Activated CD4-positive, alpha-beta T cell treated with anti-CD3 and anti-CD28 coated beads, Interleukin-2, amount 10 ng/mL, durations not matched to agents 24 days and 14 days (primary cell): ENCODE results near the gene ESRRA. TPM values are rescaled to one million over a fixed set of nuclear protein-coding genes. Genes with fewer than 3 reads are reported as not detected.

ENCODE experiments used
- DNase-seq: peaks from one replicate; pipeline ENCODE4 v3.0.0; 2022
- H3K27ac Mint-ChIP-seq: one replicate; pipeline ENCODE4 v1.8.0; 2022; ENCODE audit warnings: mild to moderate bottlenecking, mixed read lengths
- H3K27me3 Mint-ChIP-seq: one replicate; pipeline ENCODE4 v1.8.0; 2022; ENCODE audit warnings: mixed read lengths
- H3K36me3 Mint-ChIP-seq: one replicate; pipeline ENCODE4 v1.8.0; 2022; ENCODE audit warnings: low read depth, mild to moderate bottlenecking, mixed read lengths
- H3K4me1 Mint-ChIP-seq: one replicate; pipeline ENCODE4 v1.8.0; 2021; ENCODE audit warnings: mixed read lengths
- H3K4me3 Mint-ChIP-seq: one replicate; pipeline ENCODE4 v1.8.0; 2022; ENCODE audit warnings: mild to moderate bottlenecking, moderate library complexity, mixed read lengths
- H3K9me3 Mint-ChIP-seq: one replicate; pipeline ENCODE4 v1.8.0; 2021; ENCODE audit warnings: mixed read lengths
- intact Hi-C: fragments of 100-400 bp; cut with micrococcal nuclease; formaldehyde crosslinking; loops from one replicate; pipeline ENCODE4 v1.15.1; 2023
- total RNA-seq: library from RNA; stranded (reverse); gene quantifications from 2 replicates; pipeline ENCODE4 v1.2.3, GENCODE V29; 2022

Gene ESRRA
- total RNA-seq, 1 donor from 2014 or later, result 60.6 TPM

- Mint-ChIP-seq H3K4me3 (peak overlapping the region; percentile 64), H3K9me3 (no peaks in the 10 kb centered on the region), H3K27ac (peak overlapping the region; percentile 53)
Measured at GRCh38 chr11:64292460-64293254, 12.7 kb upstream of the ESRRA start.

GRCh38 chr11:64294774-64295173, 10.6 kb upstream of the ESRRA start:
- Mint-ChIP-seq H3K27ac (no peak overlapping the region), H3K9me3 (no peaks in the 10 kb centered on the region), H3K36me3 (peaks cover 5% of the 10 kb centered on the region), H3K4me1 (peaks cover 11% of the 10 kb centered on the region), H3K4me3 (no peak overlapping the region), H3K27me3 (peaks cover 75% of the 10 kb centered on the region)
- intact Hi-C loops, result no loop called here
- no peak for DNase-seq

More at GRCh38 chr11:64292460-64293254, 12.7 kb upstream of the ESRRA start:
- DNase-seq, result no peak
- peaks cover 8% of the 10 kb centered on the region for H3K36me3 Mint-ChIP-seq
- peaks cover 9% of the 10 kb centered on the region for H3K4me1 Mint-ChIP-seq
- intact Hi-C loops, result loop anchor here (1.0 kb wide), 1 partner anchor 8 kb away; the partner anchor contains the start of gene CATSPERZ
- H3K27me3 Mint-ChIP-seq, result peaks cover 59% of the 10 kb centered on the region

- intact Hi-C loops, result no loop called here
- Mint-ChIP-seq H3K9me3 (no peaks in the 10 kb centered on the region), H3K4me1 (peaks cover 15% of the 10 kb centered on the region), H3K4me3 (no peak overlapping the region), H3K27ac (no peak overlapping the region), H3K36me3 (peaks cover 3% of the 10 kb centered on the region), H3K27me3 (peaks cover 77% of the 10 kb centered on the region)
- no peak for DNase-seq
Measured at GRCh38 chr11:64295760-64296159, 9.6 kb upstream of the ESRRA start.

DNA sequence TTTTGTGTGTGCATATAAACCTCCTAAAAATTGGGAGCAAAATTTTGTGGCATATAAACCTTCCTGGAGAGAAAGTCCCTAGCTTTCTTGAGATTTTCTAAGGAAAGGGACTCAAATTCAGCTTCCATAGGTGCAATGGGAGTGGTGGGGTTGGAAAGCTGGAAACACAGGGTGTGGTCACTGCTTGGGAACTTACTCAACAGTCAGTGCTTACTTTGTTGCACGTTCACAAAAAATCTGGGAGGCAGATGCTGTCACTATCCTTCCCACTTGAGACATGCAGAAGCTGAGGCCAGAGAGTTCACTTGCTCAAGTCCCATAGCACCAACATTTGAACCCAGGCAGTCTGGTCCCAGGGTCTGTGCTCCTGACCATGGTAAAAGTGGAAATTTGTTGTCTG, 9.1 kb upstream of the ESRRA start:
- no peak for DNase-seq
- Mint-ChIP-seq H3K27ac (no peak overlapping the region), H3K36me3 (peaks cover 2% of the 10 kb centered on the region), H3K4me3 (no peak overlapping the region), H3K9me3 (no peaks in the 10 kb centered on the region), H3K4me1 (peaks cover 17% of the 10 kb centered on the region), H3K27me3 (peaks cover 78% of the 10 kb centered on the region)
- intact Hi-C loops, result no loop called here

- H3K36me3 Mint-ChIP-seq, result peaks cover 2% of the 10 kb centered on the region
- peaks cover 81% of the 10 kb centered on the region for H3K27me3 Mint-ChIP-seq
- DNase-seq, result peak; percentile 59
- intact Hi-C loops, result no loop called here
- no peaks in the 10 kb centered on the region for H3K9me3 Mint-ChIP-seq
- H3K4me3 Mint-ChIP-seq, result no peak overlapping the region
- H3K27ac Mint-ChIP-seq, result no peak overlapping the region
- H3K4me1 Mint-ChIP-seq, result peaks cover 17% of the 10 kb centered on the region
Measured at GRCh38 chr11:64296830-64297698, 8.3 kb upstream of the ESRRA start.

- H3K4me3 Mint-ChIP-seq, result no peak overlapping the region
- H3K27me3 Mint-ChIP-seq, result peaks cover 78% of the 10 kb centered on the region
- H3K36me3 Mint-ChIP-seq, result peaks cover 2% of the 10 kb centered on the region
- H3K9me3 Mint-ChIP-seq, result no peaks in the 10 kb centered on the region
- peaks cover 14% of the 10 kb centered on the region for H3K4me1 Mint-ChIP-seq
- DNase-seq, result peak; percentile 59
- intact Hi-C loops, result no loop called here
- H3K27ac Mint-ChIP-seq, result no peak overlapping the region
Measured at GRCh38 chr11:64297699-64298358, 7.5 kb upstream of the ESRRA start.

DNA sequence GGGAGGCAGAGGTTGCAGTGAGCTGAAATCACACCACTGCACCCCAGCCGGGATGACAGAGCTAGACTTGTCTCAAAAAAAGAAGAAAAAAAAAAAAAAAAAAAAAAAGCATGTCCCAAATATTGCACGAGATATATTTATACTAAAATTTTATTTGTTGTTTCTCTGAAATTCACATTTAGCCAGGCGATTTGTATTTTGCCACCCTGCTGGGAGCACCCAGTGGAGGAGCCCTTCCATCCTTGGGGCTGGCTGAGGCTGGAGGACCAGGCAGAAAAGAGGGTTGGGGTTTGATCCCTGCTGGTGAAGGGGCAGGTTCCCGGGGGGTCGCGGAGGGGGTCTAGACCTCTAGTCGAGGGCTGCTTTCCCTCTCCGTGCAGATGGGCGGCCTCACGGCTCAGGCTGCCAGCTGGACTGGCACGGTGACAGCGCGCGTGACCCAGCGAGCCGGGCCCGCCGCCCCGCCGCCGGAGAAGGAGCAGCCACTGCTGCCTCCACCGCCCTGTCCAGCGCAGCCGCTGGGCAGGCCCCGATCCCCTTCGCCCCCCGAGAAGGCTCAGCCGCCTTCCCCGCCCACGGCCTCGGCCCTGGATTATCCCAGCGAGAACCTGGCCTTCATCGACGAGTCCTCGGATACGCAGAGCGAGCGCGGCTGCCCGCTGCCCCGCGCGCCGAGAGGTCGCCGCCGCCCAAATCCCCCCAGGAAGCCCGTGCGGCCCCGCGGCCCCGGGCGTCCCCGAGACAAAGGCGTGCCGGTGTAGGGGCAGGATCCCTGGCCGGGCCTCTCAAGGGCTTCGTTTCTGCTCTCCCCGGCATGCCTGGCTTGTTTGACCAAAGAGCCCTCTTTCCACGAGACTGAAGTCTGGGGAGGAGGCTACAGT, 6.1 kb upstream of the ESRRA start:
- Mint-ChIP-seq H3K27me3 (peaks cover 64% of the 10 kb centered on the region), H3K27ac (no peak overlapping the region), H3K4me3 (peak overlapping the region; percentile 76), H3K9me3 (no peaks in the 10 kb centered on the region), H3K4me1 (peaks cover 21% of the 10 kb centered on the region), H3K36me3 (peaks cover 2% of the 10 kb centered on the region)
- peak; percentile 70 for DNase-seq
- intact Hi-C loops, result no loop called here

GRCh38 chr11:64299847-64300648, 5.3 kb upstream of the ESRRA start, which contains the start of gene CATSPERZ:
Gene CATSPERZ, plus strand, starts transcription at chr11:64300358. Its CDS starts 53 bp downstream, at chr11:64300411.
- DNase-seq, result peak; percentile 74
- Mint-ChIP-seq H3K4me3 (peak within 1 kb of the TSS; percentile 76), H3K27ac (peak within 1 kb of the TSS; percentile 8), H3K27me3 (peaks cover 56% of the 10 kb centered on the region), H3K36me3 (peaks cover 2% of the 10 kb centered on the region), H3K9me3 (no peaks in the 10 kb centered on the region), H3K4me1 (peaks cover 22% of the 10 kb centered on the region)
- intact Hi-C loops, result loop anchor here (1.0 to 10.0 kb wide), 4 partner anchors 8 to 325 kb away; partner anchors contain the start of gene COX8A

DNA sequence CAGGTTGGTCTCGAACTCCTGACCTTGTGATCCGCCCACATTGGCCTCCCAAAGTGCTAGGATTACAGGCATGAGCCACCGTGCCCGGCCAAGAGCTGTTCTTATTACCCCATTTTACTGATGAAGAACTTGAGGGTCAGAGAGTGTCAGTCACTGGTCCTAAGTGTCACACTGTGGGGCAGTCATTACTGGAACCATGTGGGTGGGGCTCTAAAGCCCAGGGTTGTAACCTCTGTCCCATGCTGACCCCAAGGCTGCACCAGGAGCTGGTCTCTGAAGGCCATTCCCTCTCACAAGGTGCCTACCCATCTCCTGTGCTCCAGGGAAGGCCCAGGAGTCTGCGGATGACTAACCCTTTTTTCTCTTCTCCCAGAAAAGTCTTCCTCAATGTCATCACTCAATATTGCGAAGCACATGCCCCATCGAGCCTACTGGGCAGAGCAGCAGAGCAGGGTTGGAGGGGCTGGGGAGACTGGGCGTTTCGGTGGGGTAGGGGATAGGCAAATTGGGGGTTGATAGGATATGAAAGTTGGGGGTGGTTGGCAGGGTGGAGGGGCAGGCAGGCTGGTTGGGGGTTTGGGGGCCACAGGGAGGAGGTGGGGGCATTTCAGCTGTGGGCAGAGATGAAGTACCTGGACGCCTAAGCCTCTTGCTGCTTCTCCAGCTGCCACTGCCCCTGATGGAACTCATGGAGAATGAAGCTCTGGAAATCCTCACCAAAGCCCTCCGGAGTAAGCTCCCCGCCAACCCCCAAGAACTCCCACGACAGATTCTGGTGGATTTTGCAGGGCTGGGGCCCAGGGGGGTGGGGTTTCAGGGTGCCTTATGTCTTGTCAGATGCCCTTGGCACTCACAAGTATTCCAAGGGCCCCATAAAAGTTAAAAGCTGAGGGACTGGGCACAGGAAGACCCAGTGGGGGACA, 2.0 kb upstream of the ESRRA start:
- DNase-seq, result no peak
- Mint-ChIP-seq H3K36me3 (peaks cover 15% of the 10 kb centered on the region), H3K4me1 (peaks cover 26% of the 10 kb centered on the region), H3K27me3 (peaks cover 24% of the 10 kb centered on the region), H3K27ac (peak overlapping the region; percentile 37), H3K4me3 (peak overlapping the region; percentile 89), H3K9me3 (no peaks in the 10 kb centered on the region)
- intact Hi-C loops, result loop anchor here (1.0 to 10.0 kb wide), 5 partner anchors 18 to 329 kb away; partner anchors contain the start of genes CCDC88B, COX8A, GPR137 and NUDT22

- H3K27me3 Mint-ChIP-seq, result peaks cover 19% of the 10 kb centered on the region
- H3K4me1 Mint-ChIP-seq, result peaks cover 26% of the 10 kb centered on the region
- H3K36me3 Mint-ChIP-seq, result peaks cover 15% of the 10 kb centered on the region
- no peak for DNase-seq
- intact Hi-C loops, result loop anchor here (1.0 to 10.0 kb wide), 5 partner anchors 19 to 329 kb away; partner anchors contain the start of genes CCDC88B, COX8A, GPR137 and NUDT22
- no peaks in the 10 kb centered on the region for H3K9me3 Mint-ChIP-seq
- H3K4me3 Mint-ChIP-seq, result peak overlapping the region; percentile 89
- peak overlapping the region; percentile 99 for H3K27ac Mint-ChIP-seq
Measured at GRCh38 chr11:64304032-64304315, 1.4 kb upstream of the ESRRA start.

GRCh38 chr11:64304316-64305072, 830 bp upstream of the ESRRA start:
- Mint-ChIP-seq H3K4me3 (peak overlapping the region; percentile 89), H3K9me3 (no peaks in the 10 kb centered on the region), H3K27ac (peak overlapping the region; percentile 99), H3K36me3 (peaks cover 15% of the 10 kb centered on the region), H3K27me3 (peaks cover 17% of the 10 kb centered on the region), H3K4me1 (peaks cover 26% of the 10 kb centered on the region)
- DNase-seq, result peak; percentile 98
- intact Hi-C loops, result loop anchor here (1.0 to 10.0 kb wide), 11 partner anchors 13 to 473 kb away; partner anchors contain the start of genes CCDC88B, COX8A, FERMT3 and GPR137
